Gastroesophageal sphincter (tissue), 4 donors: ENCODE results near the gene HYCC2. TPM values are rescaled to one million over a fixed set of nuclear protein-coding genes. Genes with fewer than 3 reads are reported as not detected.
"Not testable (repeated sequence)": the region's sequence is repeated elsewhere in the genome, so short reads cannot be mapped to it uniquely, and the experiment has no call there.

Experiments used
- ATAC-seq: fragments of 150-250 bp; one replicate; pipeline ENCODE4 v1.9.1; 2016; ENCODE audit warnings: mild to moderate bottlenecking, moderate library complexity
- H3K27ac ChIP-seq, 4 donors: fragments of 200-600 bp; sonication (generic) in 3 of 4; 1 replicate in 3 of 4; 2 replicates in 1 of 4; pipeline ENCODE4 v1.5.1; 2016 to 2019
- H3K27me3 ChIP-seq: fragments of 200-600 bp; sonication (generic); one replicate; pipeline ENCODE4 v1.5.1; 2019
- H3K36me3 ChIP-seq, 2 donors: fragments of 200-600 bp; sonication (generic); one replicate each; pipeline ENCODE4 v1.5.1; 2019; ENCODE audit warnings: control low read depth in 1 of 2
- H3K4me1 ChIP-seq, 3 donors: fragments of 200-600 bp; sonication (generic); 1 replicate in 2 of 3; 2 replicates in 1 of 3; pipeline ENCODE4 v1.5.1; 2016 to 2019; ENCODE audit warnings: control low read depth in 2 of 3
- H3K4me3 ChIP-seq, 2 donors: fragments of 200-600 bp; sonication (generic); one replicate each; pipeline ENCODE4 v1.5.1; 2019; ENCODE audit warnings: mild to moderate bottlenecking in 1 of 2, moderate library complexity in 1 of 2
- H3K9me3 ChIP-seq, 3 donors: fragments of 200-600 bp; sonication (generic); one replicate each; pipeline ENCODE4 v1.5.1; 2017 to 2019; ENCODE audit warnings: control low read depth in 2 of 3
- EP300 ChIP-seq: sonication (generic); formaldehyde crosslinking; IDR thresholded peaks from one replicate; pipeline ENCODE4 v1.6.1; 2017; ENCODE audit warnings: antibody characterized with exemption, mild to moderate bottlenecking
- POLR2A ChIP-seq, 2 donors: fragments of 450-650 bp; IDR thresholded peaks; one replicate each; pipeline ENCODE4 v1.6.1; 2017; ENCODE audit warnings: antibody characterized with exemption in 2 of 2, mild to moderate bottlenecking in 2 of 2, moderate library complexity in 1 of 2
- POLR2AphosphoS5 ChIP-seq: sonication (generic); formaldehyde crosslinking; IDR thresholded peaks from one replicate; pipeline ENCODE4 v1.6.1; 2017; ENCODE audit warnings: antibody characterized with exemption
- whole genome bisulfite sequencing, 2 donors: methylation state at CpG; one replicate each; pipeline ENCODE4 v1.1.5; 2018; ENCODE audit warnings: low coverage in 1 of 2; 5-methylcytosine and 5-hydroxymethylcytosine counted together
- total RNA-seq, 4 donors: library from RNA; depleted of rRNA; stranded (reverse); fragments of >200 nt; gene quantifications; one replicate each; pipeline ENCODE4 v1.1.0, GENCODE V29; 2016
- TF ChIP-seq, protein P1 (sequence below), 4 experiments: fragments of 200-600 bp in 2 of 4; fragments of 450-650 bp in 2 of 4; sonication (generic) in 1 of 4; IDR thresholded peaks; one replicate each; pipeline ENCODE4 v1.5.1; 2017 to 2019; ENCODE audit warnings: antibody characterized with exemption in 4 of 4, mild to moderate bottlenecking in 2 of 4, moderate library complexity in 2 of 4

The HYCC2 gene
- total RNA-seq, 4 donors from 2014 or later = 10.6 to 19.9 (median 13.9) TPM

DNA sequence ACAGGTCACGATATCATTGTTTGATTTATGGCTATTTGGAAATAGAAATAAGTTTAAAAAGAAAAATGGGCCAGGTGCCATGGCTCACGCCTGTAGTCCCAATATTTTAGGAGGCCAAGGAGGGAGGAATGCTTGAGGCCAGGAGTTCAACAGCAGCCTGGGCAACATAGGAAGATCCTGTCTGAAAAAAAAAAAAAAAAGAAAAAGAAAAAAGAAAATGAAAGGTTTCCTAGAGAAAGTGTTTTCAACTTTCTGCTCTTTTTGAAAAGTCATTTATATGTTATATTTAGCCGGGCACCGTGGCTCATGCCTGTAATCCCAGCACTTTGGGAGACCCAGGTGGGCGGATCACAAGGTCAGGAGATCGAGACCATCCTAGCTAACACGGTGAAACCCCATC, 3.5 kb upstream of the HYCC2 start:
- H3K27me3 ChIP-seq = no peaks in the 10 kb centered on the region
- H3K4me3 ChIP-seq = no peak overlapping the region
- no peak overlapping the region for H3K27ac ChIP-seq
- TF ChIP-seq POLR2AphosphoS5 (no peak), EP300 (no peak), POLR2A (IDR thresholded peaks at IDR 0.05) (no peak)
- TF ChIP-seq, protein P1, sequence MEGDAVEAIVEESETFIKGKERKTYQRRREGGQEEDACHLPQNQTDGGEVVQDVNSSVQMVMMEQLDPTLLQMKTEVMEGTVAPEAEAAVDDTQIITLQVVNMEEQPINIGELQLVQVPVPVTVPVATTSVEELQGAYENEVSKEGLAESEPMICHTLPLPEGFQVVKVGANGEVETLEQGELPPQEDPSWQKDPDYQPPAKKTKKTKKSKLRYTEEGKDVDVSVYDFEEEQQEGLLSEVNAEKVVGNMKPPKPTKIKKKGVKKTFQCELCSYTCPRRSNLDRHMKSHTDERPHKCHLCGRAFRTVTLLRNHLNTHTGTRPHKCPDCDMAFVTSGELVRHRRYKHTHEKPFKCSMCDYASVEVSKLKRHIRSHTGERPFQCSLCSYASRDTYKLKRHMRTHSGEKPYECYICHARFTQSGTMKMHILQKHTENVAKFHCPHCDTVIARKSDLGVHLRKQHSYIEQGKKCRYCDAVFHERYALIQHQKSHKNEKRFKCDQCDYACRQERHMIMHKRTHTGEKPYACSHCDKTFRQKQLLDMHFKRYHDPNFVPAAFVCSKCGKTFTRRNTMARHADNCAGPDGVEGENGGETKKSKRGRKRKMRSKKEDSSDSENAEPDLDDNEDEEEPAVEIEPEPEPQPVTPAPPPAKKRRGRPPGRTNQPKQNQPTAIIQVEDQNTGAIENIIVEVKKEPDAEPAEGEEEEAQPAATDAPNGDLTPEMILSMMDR (IDR thresholded peaks at IDR 0.05) = no peak
- ATAC-seq = no peak
- 62 to 70% methylated on average over 4 to 7 of the region's 7 CpGs for WGBS, 2 donors
- peaks cover 4 to 41% (median 17%) of the 10 kb centered on the region in 3 donors for H3K4me1 ChIP-seq
- peaks cover 0 to 12% of the 10 kb centered on the region in 2 donors for H3K36me3 ChIP-seq
- no peaks in the 10 kb centered on the region for H3K9me3 ChIP-seq

DNA sequence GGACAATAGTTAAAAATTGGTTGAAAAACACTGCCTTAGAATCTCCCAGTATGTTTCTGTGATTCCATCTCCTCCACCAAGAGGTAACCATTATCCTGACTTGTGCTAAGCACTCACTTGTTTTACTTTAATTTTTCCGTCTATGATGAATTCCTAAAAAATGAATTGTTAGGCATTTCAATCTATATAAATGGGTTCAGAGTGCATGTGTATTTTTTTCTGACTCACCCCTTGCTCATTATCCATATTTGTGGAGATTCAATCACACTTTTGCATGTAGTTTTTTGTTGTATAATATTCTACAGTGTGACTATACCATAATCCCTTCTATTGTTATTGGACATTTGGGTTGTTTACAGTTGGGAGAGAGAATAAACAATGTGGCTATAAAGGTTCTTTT, 1.6 kb upstream of the HYCC2 start:
- Histone ChIP-seq H3K27ac (no peak overlapping the region), H3K4me3 (no peak overlapping the region), H3K4me1 (peaks cover 4 to 60% (median 30%) of the 10 kb centered on the region in 3 donors), H3K27me3 (no peaks in the 10 kb centered on the region), H3K9me3 (no peaks in the 10 kb centered on the region), H3K36me3 (no peaks in the 10 kb centered on the region)
- TF ChIP-seq POLR2AphosphoS5 (no peak), POLR2A (IDR thresholded peaks at IDR 0.05) (no peak), EP300 (no peak)
- TF ChIP-seq, protein P1 (IDR thresholded peaks at IDR 0.05) = no peak
- WGBS, 2 donors = 43 to 70% methylated on average over 1 of the region's 1 CpG
- ATAC-seq = no peak

DNA sequence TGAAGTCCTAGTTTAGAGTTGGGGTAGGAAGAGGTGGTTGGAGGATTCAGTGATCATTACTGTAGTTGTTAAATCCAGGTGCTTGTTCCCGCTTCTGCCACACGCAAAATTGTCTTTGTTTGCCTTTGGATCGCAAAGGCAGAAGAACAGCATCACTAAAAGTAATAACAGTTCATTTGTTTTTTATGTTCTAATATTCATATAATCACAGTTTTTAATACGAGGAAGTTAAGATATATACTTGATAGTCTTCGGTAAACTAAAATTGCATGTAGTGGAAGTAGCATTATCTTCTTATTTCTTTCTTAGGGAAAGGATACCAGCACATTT, 695 bp upstream of the HYCC2 start:
- no peak for ATAC-seq
- Histone ChIP-seq H3K27me3 (no peaks in the 10 kb centered on the region), H3K9me3 (no peaks in the 10 kb centered on the region), H3K27ac (peak overlapping the region; percentile 72 to 95 (median 90)), H3K4me3 (peak overlapping the region; percentile 90 to 91), H3K36me3 (no peaks in the 10 kb centered on the region), H3K4me1 (peaks cover 4 to 69% (median 34%) of the 10 kb centered on the region in 3 donors)
- no peak for TF ChIP-seq POLR2A (IDR thresholded peaks at IDR 0.05)
- no peak for TF ChIP-seq EP300
- no peak for TF ChIP-seq POLR2AphosphoS5
- TF ChIP-seq, protein P1 (IDR thresholded peaks at IDR 0.05) = no peak
- 0 to 3% methylated on average over 5 of the region's 5 CpGs for WGBS, 2 donors

DNA sequence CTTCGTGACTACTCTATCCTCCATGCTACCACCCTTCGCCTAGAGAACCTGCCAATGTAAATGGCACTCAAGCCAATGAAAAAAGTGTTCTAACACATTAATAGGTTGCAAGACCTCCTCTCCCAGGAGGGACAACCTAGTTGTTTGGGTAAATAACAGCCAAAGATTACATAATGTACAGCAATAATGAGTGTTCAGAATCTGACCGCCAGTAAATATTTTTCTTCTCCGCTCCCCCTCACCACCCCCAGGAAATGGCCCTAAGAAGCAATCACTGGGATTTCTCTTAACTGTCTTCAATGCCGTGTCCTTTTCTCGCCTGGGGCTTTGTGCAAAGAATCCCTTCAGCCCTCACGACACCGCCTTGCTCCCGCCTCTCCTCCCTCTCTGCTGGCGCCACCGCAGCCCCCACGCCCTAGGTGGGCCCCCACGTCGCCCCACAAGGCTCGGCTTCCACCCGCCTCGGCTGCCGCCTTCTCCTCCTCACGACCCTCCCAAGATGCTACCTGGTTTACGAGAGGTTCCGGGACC, 458 bp downstream of the HYCC2 start:
- peak overlapping the region; percentile 72 to 95 (median 90) for H3K27ac ChIP-seq
- no peaks in the 10 kb centered on the region for H3K9me3 ChIP-seq
- H3K4me1 ChIP-seq = peaks cover 4 to 76% (median 34%) of the 10 kb centered on the region in 3 donors
- TF ChIP-seq, protein P1 (IDR thresholded peaks at IDR 0.05) = no peak
- no peak for TF ChIP-seq POLR2AphosphoS5
- TF ChIP-seq POLR2A (IDR thresholded peaks at IDR 0.05) = no peak
- no peak for TF ChIP-seq EP300
- H3K27me3 ChIP-seq = no peaks in the 10 kb centered on the region
- WGBS, 2 donors = 1 to 3% methylated on average over 9 to 11 of the region's 21 CpGs
- peak; percentile 3 for ATAC-seq
- peak overlapping the region; percentile 90 to 91 for H3K4me3 ChIP-seq
- H3K36me3 ChIP-seq = no peaks in the 10 kb centered on the region

DNA sequence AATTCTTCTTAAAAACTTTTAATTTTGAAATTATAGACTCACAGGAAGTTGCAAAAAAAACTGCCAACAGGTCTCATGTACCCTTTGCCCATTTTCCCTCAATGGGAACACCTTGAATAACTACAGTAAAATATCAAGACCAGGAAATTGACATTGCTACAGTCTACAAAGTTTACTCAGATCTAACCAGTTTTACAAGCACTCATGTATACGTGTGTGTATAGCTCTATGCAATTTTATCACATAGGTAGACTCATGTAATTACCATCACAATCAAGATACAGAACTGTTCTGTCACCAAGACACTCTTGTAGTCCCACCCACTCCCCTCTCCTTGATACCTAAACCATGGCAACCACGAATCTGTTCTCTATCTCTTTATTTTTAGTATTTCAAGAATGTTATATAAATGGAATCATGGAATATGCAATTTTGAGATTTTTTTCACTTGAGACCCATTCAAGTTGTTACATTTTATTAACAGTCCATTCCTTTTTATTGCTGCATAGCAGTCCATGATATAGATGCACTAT, 6.6 kb downstream of the HYCC2 start:
- H3K9me3 ChIP-seq = no peaks in the 10 kb centered on the region
- TF ChIP-seq POLR2A (IDR thresholded peaks at IDR 0.05) = no peak
- TF ChIP-seq EP300 = no peak
- TF ChIP-seq POLR2AphosphoS5 = no peak
- TF ChIP-seq, protein P1 (IDR thresholded peaks at IDR 0.05) = no peak
- no peak overlapping the region for H3K4me3 ChIP-seq
- 74 to 77% methylated on average over 2 of the region's 2 CpGs for WGBS, 2 donors
- H3K36me3 ChIP-seq = peaks cover 0 to 13% of the 10 kb centered on the region in 2 donors
- H3K27me3 ChIP-seq = no peaks in the 10 kb centered on the region
- ATAC-seq = no peak
- H3K27ac ChIP-seq = no peak overlapping the region
- H3K4me1 ChIP-seq = peaks cover 0 to 34% (median 17%) of the 10 kb centered on the region in 3 donors

DNA sequence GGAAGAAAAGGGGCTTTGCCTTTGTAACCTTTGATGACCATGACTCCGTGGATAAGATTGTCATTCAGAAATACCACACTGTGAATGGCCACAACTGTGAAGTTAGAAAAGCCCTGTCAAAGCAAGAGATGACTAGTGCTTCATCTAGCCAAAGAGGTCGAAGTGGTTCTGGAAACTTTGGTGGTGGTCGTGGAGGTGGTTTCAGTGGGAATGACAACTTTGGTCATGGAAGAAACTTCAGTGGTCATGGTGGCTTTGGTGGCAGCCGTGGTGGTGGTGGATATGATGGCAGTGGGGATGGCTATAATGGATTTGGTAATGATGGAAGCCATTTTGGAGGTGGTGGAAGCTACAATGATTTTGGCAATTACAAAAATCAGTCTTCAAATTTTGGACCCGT, 8.0 kb downstream of the HYCC2 start:
- peaks cover 0 to 19% of the 10 kb centered on the region in 2 donors for H3K36me3 ChIP-seq
- not testable (repeated sequence) for H3K27ac ChIP-seq, H3K27me3 ChIP-seq, ATAC-seq, H3K4me3 ChIP-seq, H3K9me3 ChIP-seq
- peaks cover 0 to 21% (median 8%) of the 10 kb centered on the region in 3 donors for H3K4me1 ChIP-seq
- 98% methylated on average over 5 of the region's 5 CpGs; no CpG with 5 or more reads in 1 of the 2 donors for WGBS, 2 donors
